CD8-positive, alpha-beta memory T cell (primary cell): ENCODE results near the gene PDIA4. TPM values are rescaled to one million over a fixed set of nuclear protein-coding genes. Genes with fewer than 3 reads are reported as not detected.
"Not testable (repeated sequence)": the region's sequence is repeated elsewhere in the genome, so short reads cannot be mapped to it uniquely, and the experiment has no call there.

Source experiments
- CTCF ChIA-PET: fragments of 350-600 bp; sonication (Branson Sonifier 250); formaldehyde crosslinking; loops from one replicate; lab custom pipeline; 2021; ENCODE audit warnings: antibody characterized with exemption; lab: Charles Lee
- POLR2A ChIA-PET: fragments of 350-600 bp; sonication (Branson Sonifier 250); formaldehyde crosslinking; loops from one replicate; lab custom pipeline; 2021; ENCODE audit warnings: antibody characterized with exemption; lab: Charles Lee
- DNase-seq, 5 donors: peaks; one replicate each; pipeline versions ENCODE4 v3.0.0 to v3.0.0-alpha.2; 2020 to 2022; ENCODE audit warnings: mixed read lengths in 1 of 5
- H3K27ac ChIP-seq: one replicate; pipeline ENCODE4 v1.7.0; 2013; ENCODE audit warnings: low read depth, mild to moderate bottlenecking, low read length, moderate library complexity
- H3K27me3 ChIP-seq: 2 replicates; pipeline ENCODE4 v1.7.0; 2013; ENCODE audit warnings: low read length, mild to moderate bottlenecking; ENCODE audit not compliant: insufficient read depth, poor library complexity, severe bottlenecking
- H3K36me3 ChIP-seq: 2 replicates; pipeline ENCODE4 v1.7.0; 2013; ENCODE audit warnings: mild to moderate bottlenecking, low read length, moderate library complexity; ENCODE audit not compliant: insufficient read depth
- H3K4me1 ChIP-seq: 2 replicates; pipeline ENCODE4 v1.7.0; 2013; ENCODE audit warnings: mild to moderate bottlenecking, low read length, moderate library complexity; ENCODE audit not compliant: insufficient read depth
- H3K4me3 ChIP-seq: 2 replicates; pipeline ENCODE4 v1.7.0; 2013; ENCODE audit warnings: mild to moderate bottlenecking, low read length
- H3K9me3 ChIP-seq: 2 replicates; pipeline ENCODE4 v1.7.0; 2013; ENCODE audit warnings: mild to moderate bottlenecking, low read length
- H3K27ac Mint-ChIP-seq, 8 donors: one replicate each; pipeline ENCODE4 v1.8.0; 2020 to 2021; ENCODE audit warnings: mixed read lengths in 8 of 8, mild to moderate bottlenecking in 6 of 8, inconsistent platforms in 3 of 8, moderate library complexity in 3 of 8
- H3K27me3 Mint-ChIP-seq, 2 donors: one replicate each; pipeline ENCODE4 v1.8.0; 2020 to 2021; ENCODE audit warnings: mixed read lengths in 2 of 2, mild to moderate bottlenecking in 1 of 2, moderate library complexity in 1 of 2
- H3K36me3 Mint-ChIP-seq, 3 donors: one replicate each; pipeline ENCODE4 v1.8.0; 2020 to 2021; ENCODE audit warnings: mixed read lengths in 3 of 3, inconsistent platforms in 1 of 3, mild to moderate bottlenecking in 1 of 3
- H3K4me1 Mint-ChIP-seq, 3 donors: one replicate each; pipeline ENCODE4 v1.8.0; 2020 to 2021; ENCODE audit warnings: mixed read lengths in 3 of 3, inconsistent platforms in 1 of 3, mild to moderate bottlenecking in 1 of 3
- H3K4me3 Mint-ChIP-seq, 7 donors: one replicate each; pipeline ENCODE4 v1.8.0; 2020 to 2021; ENCODE audit warnings: mixed read lengths in 7 of 7, mild to moderate bottlenecking in 6 of 7, moderate library complexity in 4 of 7, inconsistent platforms in 2 of 7
- H3K9me3 Mint-ChIP-seq, 5 donors: one replicate each; pipeline ENCODE4 v1.8.0; 2020 to 2022; ENCODE audit warnings: mixed read lengths in 5 of 5, mild to moderate bottlenecking in 3 of 5, moderate library complexity in 2 of 5, inconsistent platforms in 1 of 5
- polyA plus RNA-seq: library from polyadenylated mRNA; unstranded; fragments of 300-500 nt; fragmentation: Illumina TruSeq; gene quantifications from one replicate; pipeline ENCODE4 v1.2.3, GENCODE V29; 2021
- total RNA-seq, 2 experiments: library from RNA; stranded (reverse); gene quantifications; one replicate each; pipeline ENCODE4 v1.2.3, GENCODE V29; 2021

The PDIA4 gene
- total and polyA plus RNA-seq, 3 experiments from 2014 or later, result 91.1 to 113 (median 92.1) TPM

DNA sequence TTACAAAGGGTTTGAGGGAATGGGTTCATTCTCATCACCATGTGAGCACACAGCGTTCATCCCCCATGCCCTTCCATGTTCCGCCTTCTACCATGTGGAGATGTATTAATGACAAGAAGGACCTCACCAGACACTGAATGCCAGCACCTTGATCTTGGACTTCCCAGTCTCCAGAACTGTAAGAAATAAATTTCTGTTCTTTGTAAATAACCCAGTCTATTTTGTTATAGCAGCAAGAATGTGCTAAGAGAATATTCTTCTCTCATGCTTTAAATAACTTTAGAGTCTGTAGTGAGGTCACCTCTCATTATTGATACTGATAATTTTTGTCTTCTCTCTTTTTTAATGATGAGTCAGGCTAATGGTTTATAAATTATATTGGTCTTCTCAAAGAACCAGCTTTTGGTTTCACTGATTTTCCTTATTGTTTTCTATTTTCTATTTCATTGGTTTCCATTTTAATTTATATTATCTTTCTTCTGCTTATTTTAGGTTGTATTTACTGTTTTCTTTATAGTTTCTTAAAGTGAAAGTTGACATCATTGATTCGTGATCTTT lies 3.1 kb upstream of the PDIA4 start:
- H3K4me3 Mint-ChIP-seq, result peak overlapping the region in 1 of 7 donors; percentile 53
- H3K4me1 Mint-ChIP-seq, result peaks cover 24 to 30% (median 26%) of the 10 kb centered on the region in 3 donors
- peaks cover 0 to 4% of the 10 kb centered on the region in 2 donors for H3K27me3 Mint-ChIP-seq
- Histone ChIP-seq H3K4me3 (no peak overlapping the region), H3K27me3 (no peaks in the 10 kb centered on the region), H3K27ac (no peak overlapping the region), H3K9me3 (no peaks in the 10 kb centered on the region), H3K36me3 (no peaks in the 10 kb centered on the region), H3K4me1 (peaks cover 17% of the 10 kb centered on the region)
- ChIA-PET POLR2A (no interaction called here), CTCF (interaction anchor here (3.1 kb wide), 1 partner anchor 26 kb away, joined by 10 read pairs; no protein-coding TSS in a partner anchor)
- H3K36me3 Mint-ChIP-seq, result peaks cover 0 to 9% (median 6%) of the 10 kb centered on the region in 3 donors
- peak overlapping the region in 1 of 8 donors; percentile 63 for H3K27ac Mint-ChIP-seq
- peaks cover 0 to 3% (median 0%) of the 10 kb centered on the region in 5 donors for H3K9me3 Mint-ChIP-seq
- DNase-seq, result no peak

DNA sequence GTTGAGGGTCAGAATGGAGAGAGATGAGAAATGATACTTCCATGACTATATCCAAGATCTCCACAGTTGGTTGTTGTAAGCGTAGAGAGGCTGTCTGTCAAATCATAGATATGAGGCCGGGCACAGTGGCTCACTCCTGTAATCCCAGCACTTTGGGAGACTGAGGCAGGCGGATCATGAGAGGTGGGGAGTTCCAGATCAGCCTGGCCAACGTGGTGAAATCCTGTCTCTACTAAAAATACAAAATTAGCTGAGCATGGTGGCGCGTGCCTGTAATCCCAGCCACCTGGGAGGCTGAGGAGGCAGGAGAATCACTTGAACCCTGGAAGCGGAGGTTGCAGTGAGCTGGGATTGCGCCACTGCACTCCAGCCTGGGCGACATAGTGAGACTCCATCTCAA lies 2.1 kb upstream of the PDIA4 start:
- POLR2A ChIA-PET, H3K9me3 ChIP-seq, H3K27me3 Mint-ChIP-seq, DNase-seq, H3K36me3 Mint-ChIP-seq, H3K27ac ChIP-seq, H3K27me3 ChIP-seq, H3K36me3 ChIP-seq, H3K4me3 ChIP-seq, H3K9me3 Mint-ChIP-seq: not testable (repeated sequence)
- peak overlapping the region in 2 of 7 donors; percentile 53 to 92 for H3K4me3 Mint-ChIP-seq
- peak overlapping the region in 6 of 8 donors; percentile 38 to 98 (median 90) for H3K27ac Mint-ChIP-seq
- H3K4me1 Mint-ChIP-seq, result peaks cover 30 to 40% (median 36%) of the 10 kb centered on the region in 3 donors
- H3K4me1 ChIP-seq, result peaks cover 27% of the 10 kb centered on the region
- CTCF ChIA-PET, result interaction anchor here (1.0 to 3.1 kb wide), 2 partner anchors 25 to 40 kb away, joined by 3 to 10 read pairs; no protein-coding TSS in a partner anchor

DNA sequence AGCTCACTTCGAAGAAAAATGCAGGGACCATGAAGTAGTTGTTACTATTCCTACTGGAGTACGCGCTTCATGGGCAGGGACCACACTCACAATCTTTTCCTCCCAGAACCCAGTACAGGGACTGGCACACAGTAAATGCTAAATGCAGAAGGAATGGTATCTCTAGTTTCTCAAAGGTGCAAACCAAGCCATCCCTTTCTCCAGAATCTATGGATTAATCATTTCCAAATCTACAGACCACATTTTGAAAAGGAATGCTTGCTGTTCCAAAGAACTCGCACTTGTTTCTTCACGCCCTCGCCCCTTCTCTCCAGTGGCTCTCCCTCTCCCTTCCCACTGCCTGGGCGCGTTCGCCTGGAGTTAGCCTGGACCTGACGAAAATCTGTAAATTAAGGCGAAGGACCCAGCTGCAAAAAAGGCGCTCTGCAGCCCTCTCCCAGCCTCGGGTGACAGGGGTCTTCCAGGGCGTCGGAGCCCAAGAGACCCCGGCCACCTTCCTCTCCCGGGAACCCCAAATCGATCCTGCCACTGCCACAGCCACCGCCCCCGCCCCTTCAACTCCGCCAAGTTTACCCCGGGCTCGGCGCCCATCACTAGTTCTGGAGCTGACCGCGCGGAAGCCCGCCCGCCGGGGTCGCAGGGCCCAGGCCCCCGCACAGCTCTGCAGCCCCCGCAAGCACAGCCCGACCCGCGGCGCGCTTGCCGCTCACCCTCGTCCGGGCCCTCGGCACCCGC lies 527 bp downstream of the PDIA4 start:
- no peak for DNase-seq
- H3K4me3 Mint-ChIP-seq, result peak overlapping the region; percentile 87 to 96 (median 92)
- peaks cover 30% of the 10 kb centered on the region for H3K4me1 ChIP-seq
- H3K27me3 Mint-ChIP-seq, result peaks cover 0 to 1% of the 10 kb centered on the region in 2 donors
- no peaks in the 10 kb centered on the region for H3K9me3 ChIP-seq
- H3K4me3 ChIP-seq, result peak overlapping the region; percentile 70
- no peaks in the 10 kb centered on the region for H3K27me3 ChIP-seq
- ChIA-PET CTCF (interaction anchor here (0.6 to 4.5 kb wide), 3 partner anchors 21 to 57 kb away, joined by 3 to 37 read pairs (median 3); no protein-coding TSS in a partner anchor), POLR2A (interaction anchor here (0.6 kb wide), 1 partner anchor 86 kb away, joined by 3 read pairs; no protein-coding TSS in a partner anchor)
- peaks cover 46 to 57% (median 55%) of the 10 kb centered on the region in 3 donors for H3K4me1 Mint-ChIP-seq
- H3K36me3 Mint-ChIP-seq, result peaks cover 0 to 20% (median 0%) of the 10 kb centered on the region in 3 donors
- peak overlapping the region; percentile 84 to 98 (median 95) for H3K27ac Mint-ChIP-seq
- no peaks in the 10 kb centered on the region for H3K9me3 Mint-ChIP-seq
- no peaks in the 10 kb centered on the region for H3K36me3 ChIP-seq
- peak overlapping the region; percentile 88 for H3K27ac ChIP-seq

DNA sequence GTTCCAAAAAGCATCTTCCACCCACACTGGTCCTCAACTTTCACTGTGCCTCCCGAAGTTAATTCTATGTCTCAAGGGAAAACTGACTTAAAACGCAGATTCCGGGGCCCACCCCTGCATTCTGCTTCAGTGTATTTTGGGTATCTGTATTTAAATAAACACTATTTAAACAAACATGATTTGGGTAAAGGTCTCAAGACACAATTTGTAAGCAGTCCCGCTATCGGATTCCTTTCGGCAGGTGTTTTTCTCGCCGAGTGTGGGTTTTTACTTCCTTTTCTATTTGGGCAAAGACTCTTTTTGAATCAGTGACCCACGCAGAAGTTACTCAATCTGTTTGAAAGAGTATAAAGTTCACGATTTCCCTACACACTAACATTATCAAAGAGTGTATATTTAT lies 1.2 kb downstream of the PDIA4 start:
- H3K4me3 Mint-ChIP-seq, result peak overlapping the region; percentile 87 to 96 (median 92)
- H3K36me3 ChIP-seq, result no peaks in the 10 kb centered on the region
- H3K27me3 ChIP-seq, result no peaks in the 10 kb centered on the region
- peaks cover 52 to 61% (median 60%) of the 10 kb centered on the region in 3 donors for H3K4me1 Mint-ChIP-seq
- no peaks in the 10 kb centered on the region for H3K9me3 Mint-ChIP-seq
- H3K4me3 ChIP-seq, result peak overlapping the region; percentile 70
- peaks cover 0 to 1% of the 10 kb centered on the region in 2 donors for H3K27me3 Mint-ChIP-seq
- H3K27ac Mint-ChIP-seq, result peak overlapping the region; percentile 82 to 98 (median 94)
- POLR2A ChIA-PET, result no interaction called here
- H3K9me3 ChIP-seq, result no peaks in the 10 kb centered on the region
- no peak for DNase-seq
- peaks cover 30% of the 10 kb centered on the region for H3K4me1 ChIP-seq
- peak overlapping the region; percentile 88 for H3K27ac ChIP-seq
- CTCF ChIA-PET, result interaction anchor here (3.6 to 4.5 kb wide), 2 partner anchors 21 to 39 kb away, joined by 24 to 37 read pairs; no protein-coding TSS in a partner anchor
- H3K36me3 Mint-ChIP-seq, result peaks cover 0 to 22% (median 0%) of the 10 kb centered on the region in 3 donors

DNA sequence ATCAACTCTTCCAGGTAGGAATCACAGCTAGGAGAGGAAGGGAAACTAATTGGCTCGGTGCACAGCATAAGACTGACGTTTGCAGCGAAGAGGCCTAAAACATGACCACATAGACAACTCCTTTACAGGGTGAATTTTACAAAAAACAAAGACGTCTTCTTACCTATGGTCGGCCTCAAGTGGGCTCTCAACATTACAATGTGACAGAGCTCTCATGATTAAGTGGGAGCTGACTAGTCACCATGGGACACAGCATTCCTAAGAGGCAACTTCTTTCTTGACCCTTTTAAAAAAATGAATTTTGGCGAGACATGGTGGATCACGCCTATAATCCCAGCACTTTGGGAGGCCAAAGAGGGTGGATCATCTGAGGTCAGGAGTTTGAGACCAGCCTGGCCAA lies 4.6 kb downstream of the PDIA4 start:
- Mint-ChIP-seq H3K4me1 (peaks cover 51 to 63% (median 63%) of the 10 kb centered on the region in 3 donors), H3K4me3 (peak overlapping the region in 1 of 7 donors; percentile 75), H3K27ac (peak overlapping the region in 7 of 8 donors; percentile 7 to 66 (median 45)), H3K9me3 (no peaks in the 10 kb centered on the region), H3K27me3 (peaks cover 0 to 3% of the 10 kb centered on the region in 2 donors), H3K36me3 (peaks cover 5 to 41% (median 13%) of the 10 kb centered on the region in 3 donors)
- peaks cover 24% of the 10 kb centered on the region for H3K4me1 ChIP-seq
- no peak overlapping the region for H3K27ac ChIP-seq
- H3K36me3 ChIP-seq, result peaks cover 15% of the 10 kb centered on the region
- H3K4me3 ChIP-seq, result no peak overlapping the region
- CTCF ChIA-PET, result interaction anchor here (3.6 kb wide), 1 partner anchor 42 kb away, joined by 24 read pairs; no protein-coding TSS in a partner anchor
- H3K27me3 ChIP-seq, result no peaks in the 10 kb centered on the region
- POLR2A ChIA-PET, result no interaction called here
- DNase-seq, result no peak
- no peaks in the 10 kb centered on the region for H3K9me3 ChIP-seq

DNA sequence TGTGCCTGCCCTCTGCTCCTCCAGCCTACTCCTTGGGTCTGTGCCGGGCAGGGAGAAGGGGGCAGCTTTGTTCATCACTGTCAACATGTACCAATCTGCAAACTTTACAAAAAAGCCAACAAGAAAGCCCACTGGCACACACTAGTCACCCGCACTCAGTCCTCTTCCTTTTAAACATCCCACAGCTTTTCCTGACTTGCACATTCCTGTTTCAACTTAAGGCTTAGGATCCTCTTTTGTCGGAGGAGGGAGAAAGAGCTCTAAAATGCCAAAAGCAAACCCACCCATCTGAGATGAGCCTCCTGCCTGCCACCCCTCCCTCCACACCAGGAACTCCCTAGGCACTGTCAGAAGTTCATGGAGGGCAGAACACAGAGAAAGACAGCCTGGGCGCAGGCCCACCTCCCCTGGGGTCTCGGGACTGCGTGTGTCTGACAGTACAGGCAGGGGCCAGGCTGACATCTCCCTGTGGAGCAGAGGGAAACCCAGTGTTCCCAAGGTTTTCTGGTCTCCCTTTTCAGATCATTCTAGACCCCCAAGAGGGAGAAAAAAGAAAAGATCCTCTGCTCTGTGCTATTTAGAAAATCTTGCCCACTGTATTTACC lies 5.4 kb downstream of the PDIA4 start:
- Histone ChIP-seq H3K27ac (no peak overlapping the region), H3K4me1 (peaks cover 24% of the 10 kb centered on the region), H3K27me3 (no peaks in the 10 kb centered on the region), H3K36me3 (peaks cover 15% of the 10 kb centered on the region), H3K9me3 (no peaks in the 10 kb centered on the region), H3K4me3 (no peak overlapping the region)
- Mint-ChIP-seq H3K4me3 (no peak overlapping the region), H3K36me3 (peaks cover 5 to 40% (median 13%) of the 10 kb centered on the region in 3 donors), H3K4me1 (peaks cover 50 to 62% (median 60%) of the 10 kb centered on the region in 3 donors), H3K27me3 (peaks cover 0 to 3% of the 10 kb centered on the region in 2 donors), H3K9me3 (no peaks in the 10 kb centered on the region), H3K27ac (peak overlapping the region in 7 of 8 donors; percentile 7 to 84 (median 47))
- ChIA-PET POLR2A (no interaction called here), CTCF (interaction anchor here (2.8 kb wide), 1 partner anchor 43 kb away, joined by 10 read pairs; no protein-coding TSS in a partner anchor)
- no peak for DNase-seq

DNA sequence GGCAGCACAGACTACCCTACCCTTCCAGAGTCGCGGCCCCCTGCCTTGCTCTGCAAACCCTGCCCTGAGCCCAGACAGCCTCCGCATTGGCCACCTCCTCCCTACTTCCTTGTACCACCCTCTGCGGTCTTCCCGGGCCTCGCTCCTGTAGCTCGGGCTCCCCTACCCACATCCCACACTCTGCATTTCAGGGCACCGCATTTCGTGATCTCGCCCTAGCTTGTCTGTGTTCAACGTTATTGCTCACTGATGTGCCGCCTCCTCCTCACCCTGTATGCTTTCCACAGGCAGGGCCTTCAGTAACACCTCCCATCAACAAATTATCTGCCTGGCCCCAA lies 6.6 kb downstream of the PDIA4 start:
- H3K27ac Mint-ChIP-seq, result peak overlapping the region in 6 of 8 donors; percentile 39 to 79 (median 64)
- Histone ChIP-seq H3K9me3 (no peaks in the 10 kb centered on the region), H3K27ac (no peak overlapping the region), H3K36me3 (peaks cover 15% of the 10 kb centered on the region), H3K4me3 (no peak overlapping the region), H3K27me3 (no peaks in the 10 kb centered on the region), H3K4me1 (peaks cover 15% of the 10 kb centered on the region)
- H3K4me1 Mint-ChIP-seq, result peaks cover 38 to 50% (median 49%) of the 10 kb centered on the region in 3 donors
- CTCF ChIA-PET, result interaction anchor here (2.8 kb wide), 1 partner anchor 44 kb away, joined by 10 read pairs; no protein-coding TSS in a partner anchor
- POLR2A ChIA-PET, result no interaction called here
- H3K36me3 Mint-ChIP-seq, result peaks cover 5 to 43% (median 15%) of the 10 kb centered on the region in 3 donors
- peaks cover 0 to 3% of the 10 kb centered on the region in 2 donors for H3K27me3 Mint-ChIP-seq
- H3K4me3 Mint-ChIP-seq, result peak overlapping the region in 4 of 7 donors; percentile 35 to 65 (median 42)
- H3K9me3 Mint-ChIP-seq, result no peaks in the 10 kb centered on the region
- DNase-seq, result no peak
